ENCODE results near the gene PCDHB14.
"Not testable (repeated sequence)": the region's sequence is repeated elsewhere in the genome, so short reads cannot be mapped to it uniquely, and the experiment has no call there.

DNA sequence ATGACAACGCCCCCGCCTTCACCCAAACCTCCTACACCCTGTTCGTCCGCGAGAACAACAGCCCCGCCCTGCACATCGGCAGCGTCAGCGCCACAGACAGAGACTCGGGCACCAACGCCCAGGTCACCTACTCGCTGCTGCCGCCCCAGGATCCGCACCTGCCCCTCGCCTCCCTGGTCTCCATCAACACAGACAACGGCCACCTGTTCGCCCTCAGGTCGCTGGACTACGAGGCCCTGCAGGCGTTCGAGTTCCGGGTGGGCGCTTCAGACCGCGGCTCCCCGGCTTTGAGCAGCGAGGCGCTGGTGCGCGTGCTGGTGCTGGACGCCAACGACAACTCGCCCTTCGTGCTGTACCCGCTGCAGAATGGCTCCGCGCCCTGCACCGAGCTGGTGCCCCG is 43.8 kb upstream of the PCDHB14 start:
- TF ChIP-seq CTCF (IDR thresholded peaks at IDR 0.05; ENCODE audit: low read depth, low read length); POLR2A (IDR thresholded peaks at IDR 0.05; ENCODE audit: extremely low read depth, insufficient read length); MYC (IDR thresholded peaks at IDR 0.05; ENCODE audit: low read depth, low read length): not testable (repeated sequence)
- TF ChIP-seq, protein P1, sequence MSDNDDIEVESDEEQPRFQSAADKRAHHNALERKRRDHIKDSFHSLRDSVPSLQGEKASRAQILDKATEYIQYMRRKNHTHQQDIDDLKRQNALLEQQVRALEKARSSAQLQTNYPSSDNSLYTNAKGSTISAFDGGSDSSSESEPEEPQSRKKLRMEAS (IDR thresholded peaks at IDR 0.05; ENCODE audit: low read depth, low read length): not testable (repeated sequence)

Data from NB4 (cell line).